ENCODE measurements around the gene ZMYM1. TPM values are rescaled to one million over a fixed set of nuclear protein-coding genes. Genes with fewer than 3 reads are reported as not detected.

ZMYM1 gene
- total RNA-seq = 10 to 100 TPM in 1 of 2 donors, 1 to 10 TPM in 1; 8.0 to 11.1 TPM
- 21.3 to 21.6 reads per million in 2 donors for total RNA-seq

- H3K36me3 Mint-ChIP-seq (ENCODE audit: low read depth) = no peaks in the 10 kb centered on the region
- peak; percentile 91 for ATAC-seq
- H3K27ac Mint-ChIP-seq = peak within 1 kb of the TSS; percentile 96
- peak; percentile 60 to 64 (median 60) for DNase-seq
- H3K4me1 Mint-ChIP-seq = peaks cover 21% of the 10 kb centered on the region
- peaks cover 8% of the 10 kb centered on the region for H3K27me3 Mint-ChIP-seq
- H3K9me3 ChIP-seq (ENCODE audit: control insufficient read depth, low read length, poor library complexity, severe bottlenecking) = no peaks in the 10 kb centered on the region
- peak within 1 kb of the TSS; percentile 96 for H3K4me3 Mint-ChIP-seq
Observed at GRCh38 chr1:35079003-35079930, at the start of gene ZMYM1. Gene ZMYM1 (plus strand): TSS chr1:35079385. CDS start chr1:35093988, 14,603 bp downstream.

GRCh38 chr1:35029761-35030160, 49.4 kb upstream of the ZMYM1 start:
- Mint-ChIP-seq H3K4me1 (peaks cover 36% of the 10 kb centered on the region), H3K36me3 (ENCODE audit: low read depth) (peaks cover 12% of the 10 kb centered on the region), H3K4me3 (peak overlapping the region; percentile 96), H3K27ac (peak overlapping the region; percentile 95), H3K27me3 (no peaks in the 10 kb centered on the region)
- DNase-seq (no peak), ATAC-seq (no peak)
- H3K9me3 ChIP-seq (ENCODE audit: control insufficient read depth, low read length, poor library complexity, severe bottlenecking) = peaks cover 2% of the 10 kb centered on the region

- ATAC-seq (no peak), DNase-seq (no peak)
- H3K4me1 Mint-ChIP-seq = peaks cover 36% of the 10 kb centered on the region
- no peaks in the 10 kb centered on the region for H3K27me3 Mint-ChIP-seq
- peak overlapping the region; percentile 96 for H3K4me3 Mint-ChIP-seq
- peak overlapping the region; percentile 95 for H3K27ac Mint-ChIP-seq
- peaks cover 12% of the 10 kb centered on the region for H3K36me3 Mint-ChIP-seq (ENCODE audit: low read depth)
- H3K9me3 ChIP-seq (ENCODE audit: control insufficient read depth, low read length, poor library complexity, severe bottlenecking) = peaks cover 2% of the 10 kb centered on the region
Observed at GRCh38 chr1:35030338-35030737, 48.8 kb upstream of the ZMYM1 start.

GRCh38 chr1:35030756-35031446, 48.3 kb upstream of the ZMYM1 start:
- Mint-ChIP-seq H3K27me3 (no peaks in the 10 kb centered on the region), H3K4me1 (peaks cover 33% of the 10 kb centered on the region), H3K36me3 (ENCODE audit: low read depth) (peaks cover 12% of the 10 kb centered on the region), H3K4me3 (peak overlapping the region; percentile 96), H3K27ac (peak overlapping the region; percentile 95)
- peak; percentile 29 for ATAC-seq
- peaks cover 2% of the 10 kb centered on the region for H3K9me3 ChIP-seq (ENCODE audit: control insufficient read depth, low read length, poor library complexity, severe bottlenecking)
- no peak for DNase-seq

- no peak for DNase-seq
- peaks cover 22% of the 10 kb centered on the region for H3K4me1 Mint-ChIP-seq
- H3K4me3 Mint-ChIP-seq = peak overlapping the region; percentile 96
- peak overlapping the region; percentile 95 for H3K27ac Mint-ChIP-seq
- no peaks in the 10 kb centered on the region for H3K27me3 Mint-ChIP-seq
- ATAC-seq = no peak
- peaks cover 2% of the 10 kb centered on the region for H3K9me3 ChIP-seq (ENCODE audit: control insufficient read depth, low read length, poor library complexity, severe bottlenecking)
- H3K36me3 Mint-ChIP-seq (ENCODE audit: low read depth) = peaks cover 5% of the 10 kb centered on the region
Observed at GRCh38 chr1:35032384-35032739, 46.8 kb upstream of the ZMYM1 start.

GRCh38 chr1:35033346-35033745, 45.8 kb upstream of the ZMYM1 start:
- Mint-ChIP-seq H3K36me3 (ENCODE audit: low read depth) (peaks cover 2% of the 10 kb centered on the region), H3K27me3 (no peaks in the 10 kb centered on the region), H3K27ac (no peak overlapping the region), H3K4me3 (no peak overlapping the region), H3K4me1 (peaks cover 18% of the 10 kb centered on the region)
- ATAC-seq = no peak
- no peak for DNase-seq
- H3K9me3 ChIP-seq (ENCODE audit: control insufficient read depth, low read length, poor library complexity, severe bottlenecking) = peaks cover 2% of the 10 kb centered on the region

- H3K4me3 Mint-ChIP-seq = no peak overlapping the region
- H3K36me3 Mint-ChIP-seq (ENCODE audit: low read depth) = no peaks in the 10 kb centered on the region
- no peaks in the 10 kb centered on the region for H3K27me3 Mint-ChIP-seq
- H3K27ac Mint-ChIP-seq = no peak overlapping the region
- DNase-seq (no peak), ATAC-seq (no peak)
- H3K9me3 ChIP-seq (ENCODE audit: control insufficient read depth, low read length, poor library complexity, severe bottlenecking) = peaks cover 2% of the 10 kb centered on the region
- no peaks in the 10 kb centered on the region for H3K4me1 Mint-ChIP-seq
Observed at GRCh38 chr1:35036621-35037020, 42.6 kb upstream of the ZMYM1 start.

GRCh38 chr1:35037206-35037605, 42.0 kb upstream of the ZMYM1 start:
- no peak for ATAC-seq
- no peak for DNase-seq
- Mint-ChIP-seq H3K4me3 (no peak overlapping the region), H3K27me3 (no peaks in the 10 kb centered on the region), H3K36me3 (ENCODE audit: low read depth) (no peaks in the 10 kb centered on the region), H3K27ac (no peak overlapping the region), H3K4me1 (no peaks in the 10 kb centered on the region)
- peaks cover 2% of the 10 kb centered on the region for H3K9me3 ChIP-seq (ENCODE audit: control insufficient read depth, low read length, poor library complexity, severe bottlenecking)

GRCh38 chr1:35038723-35039122, 40.5 kb upstream of the ZMYM1 start:
- Mint-ChIP-seq H3K4me3 (no peak overlapping the region), H3K36me3 (ENCODE audit: low read depth) (no peaks in the 10 kb centered on the region), H3K4me1 (no peaks in the 10 kb centered on the region), H3K27me3 (no peaks in the 10 kb centered on the region), H3K27ac (no peak overlapping the region)
- DNase-seq (no peak), ATAC-seq (no peak)
- peaks cover under 1% of the 10 kb centered on the region for H3K9me3 ChIP-seq (ENCODE audit: control insufficient read depth, low read length, poor library complexity, severe bottlenecking)

- Mint-ChIP-seq H3K4me1 (peaks cover 7% of the 10 kb centered on the region), H3K36me3 (ENCODE audit: low read depth) (no peaks in the 10 kb centered on the region), H3K27ac (no peak overlapping the region), H3K4me3 (no peak overlapping the region), H3K27me3 (no peaks in the 10 kb centered on the region)
- DNase-seq (no peak), ATAC-seq (no peak)
- H3K9me3 ChIP-seq (ENCODE audit: control insufficient read depth, low read length, poor library complexity, severe bottlenecking) = no peaks in the 10 kb centered on the region
Observed at GRCh38 chr1:35043498-35043897, 35.7 kb upstream of the ZMYM1 start.

GRCh38 chr1:35044431-35044830, 34.8 kb upstream of the ZMYM1 start:
- H3K36me3 Mint-ChIP-seq (ENCODE audit: low read depth) = no peaks in the 10 kb centered on the region
- H3K27me3 Mint-ChIP-seq = no peaks in the 10 kb centered on the region
- ATAC-seq (no peak), DNase-seq (no peak)
- H3K27ac Mint-ChIP-seq = no peak overlapping the region
- H3K4me1 Mint-ChIP-seq = peaks cover 7% of the 10 kb centered on the region
- H3K4me3 Mint-ChIP-seq = no peak overlapping the region
- no peaks in the 10 kb centered on the region for H3K9me3 ChIP-seq (ENCODE audit: control insufficient read depth, low read length, poor library complexity, severe bottlenecking)

GRCh38 chr1:35046730-35047129, 32.5 kb upstream of the ZMYM1 start:
- Mint-ChIP-seq H3K36me3 (ENCODE audit: low read depth) (no peaks in the 10 kb centered on the region), H3K4me1 (peaks cover 7% of the 10 kb centered on the region), H3K27ac (no peak overlapping the region), H3K4me3 (no peak overlapping the region), H3K27me3 (no peaks in the 10 kb centered on the region)
- DNase-seq = no peak
- no peaks in the 10 kb centered on the region for H3K9me3 ChIP-seq (ENCODE audit: control insufficient read depth, low read length, poor library complexity, severe bottlenecking)
- no peak for ATAC-seq

GRCh38 chr1:35047188-35047858, 31.9 kb upstream of the ZMYM1 start:
- Mint-ChIP-seq H3K4me1 (peaks cover 7% of the 10 kb centered on the region), H3K27me3 (no peaks in the 10 kb centered on the region), H3K27ac (no peak overlapping the region), H3K4me3 (no peak overlapping the region), H3K36me3 (ENCODE audit: low read depth) (no peaks in the 10 kb centered on the region)
- no peaks in the 10 kb centered on the region for H3K9me3 ChIP-seq (ENCODE audit: control insufficient read depth, low read length, poor library complexity, severe bottlenecking)
- DNase-seq = no peak
- no peak for ATAC-seq

Data from T-helper 17 cell (primary cell).